ENCODE data around the gene SEC14L6. TPM values are rescaled to one million over a fixed set of nuclear protein-coding genes. Genes with fewer than 3 reads are reported as not detected.

Gene SEC14L6
- polyA plus RNA-seq, 1 experiment, result 0.09 TPM

DNA sequence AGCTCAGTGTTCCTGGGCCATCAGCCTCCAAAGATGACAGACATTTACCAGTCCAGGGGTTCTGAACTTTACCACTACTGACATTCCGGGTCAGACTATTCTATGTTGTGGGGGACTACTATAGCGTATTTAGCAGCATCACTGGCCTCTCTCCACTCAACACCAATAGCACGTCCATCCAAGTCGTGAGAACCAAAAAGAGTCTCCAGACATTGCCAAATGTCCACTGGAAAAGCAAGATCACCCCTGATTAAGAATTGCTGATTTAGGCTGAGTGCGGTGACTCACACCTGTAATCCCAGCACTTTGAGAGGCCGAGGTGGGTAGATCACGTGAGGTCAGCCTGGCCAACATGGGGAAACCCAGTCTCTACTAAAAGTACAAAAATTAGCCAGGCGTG lies 39.9 kb upstream of the SEC14L6 start:
- POLR2A ChIA-PET, result no interaction called here
- CTCF ChIA-PET, result no interaction called here
- no peak for DNase-seq (ENCODE audit: low read depth)
- TF ChIP-seq, protein P1, sequence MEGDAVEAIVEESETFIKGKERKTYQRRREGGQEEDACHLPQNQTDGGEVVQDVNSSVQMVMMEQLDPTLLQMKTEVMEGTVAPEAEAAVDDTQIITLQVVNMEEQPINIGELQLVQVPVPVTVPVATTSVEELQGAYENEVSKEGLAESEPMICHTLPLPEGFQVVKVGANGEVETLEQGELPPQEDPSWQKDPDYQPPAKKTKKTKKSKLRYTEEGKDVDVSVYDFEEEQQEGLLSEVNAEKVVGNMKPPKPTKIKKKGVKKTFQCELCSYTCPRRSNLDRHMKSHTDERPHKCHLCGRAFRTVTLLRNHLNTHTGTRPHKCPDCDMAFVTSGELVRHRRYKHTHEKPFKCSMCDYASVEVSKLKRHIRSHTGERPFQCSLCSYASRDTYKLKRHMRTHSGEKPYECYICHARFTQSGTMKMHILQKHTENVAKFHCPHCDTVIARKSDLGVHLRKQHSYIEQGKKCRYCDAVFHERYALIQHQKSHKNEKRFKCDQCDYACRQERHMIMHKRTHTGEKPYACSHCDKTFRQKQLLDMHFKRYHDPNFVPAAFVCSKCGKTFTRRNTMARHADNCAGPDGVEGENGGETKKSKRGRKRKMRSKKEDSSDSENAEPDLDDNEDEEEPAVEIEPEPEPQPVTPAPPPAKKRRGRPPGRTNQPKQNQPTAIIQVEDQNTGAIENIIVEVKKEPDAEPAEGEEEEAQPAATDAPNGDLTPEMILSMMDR (IDR thresholded peaks at IDR 0.05; ENCODE audit: insufficient read depth, low read depth, low read length), result no peak
- no peaks in the 10 kb centered on the region for H3K27me3 ChIP-seq (ENCODE audit: control insufficient read depth, insufficient read depth, low read length)
- peaks cover 61% of the 10 kb centered on the region for H3K36me3 ChIP-seq (ENCODE audit: control insufficient read depth, insufficient read depth, low read length)
- no peak overlapping the region for H3K4me3 ChIP-seq (ENCODE audit: low read depth, low read length)

DNA sequence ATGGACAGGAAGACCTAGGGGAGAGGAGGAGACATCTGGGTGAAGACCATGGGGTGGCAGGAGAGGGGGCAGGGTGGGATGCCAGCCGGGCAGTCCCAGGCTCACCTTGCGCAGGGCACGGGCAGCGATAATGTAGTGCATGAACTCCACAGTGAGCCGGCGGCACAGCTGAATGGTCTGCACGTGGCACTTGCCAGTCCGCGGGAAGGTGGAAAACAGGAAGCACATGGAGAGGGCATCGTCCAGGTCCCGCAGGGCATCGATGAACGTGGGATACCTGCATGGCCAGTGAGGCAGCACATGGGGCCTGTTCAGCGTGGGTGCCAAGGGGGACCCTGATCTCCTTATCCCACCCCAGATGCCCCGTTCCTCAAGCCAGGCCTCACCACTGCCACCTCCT lies 37.9 kb upstream of the SEC14L6 start:
- CTCF ChIA-PET, result no interaction called here
- no peak for DNase-seq (ENCODE audit: low read depth)
- H3K36me3 ChIP-seq (ENCODE audit: control insufficient read depth, insufficient read depth, low read length), result peaks cover 78% of the 10 kb centered on the region
- H3K27me3 ChIP-seq (ENCODE audit: control insufficient read depth, insufficient read depth, low read length), result no peaks in the 10 kb centered on the region
- no peak overlapping the region for H3K4me3 ChIP-seq (ENCODE audit: low read depth, low read length)
- POLR2A ChIA-PET, result no interaction called here
- TF ChIP-seq, protein P1 (IDR thresholded peaks at IDR 0.05; ENCODE audit: insufficient read depth, low read depth, low read length), result no peak

GRCh38 chr22:30582788-30583545 lies 36.4 kb upstream of the SEC14L6 start:
- TF ChIP-seq, protein P1 (IDR thresholded peaks at IDR 0.05; ENCODE audit: insufficient read depth, low read depth, low read length), result no peak
- DNase-seq (ENCODE audit: low read depth), result no peak
- no peak overlapping the region for H3K4me3 ChIP-seq (ENCODE audit: low read depth, low read length)
- CTCF ChIA-PET, result no interaction called here
- H3K36me3 ChIP-seq (ENCODE audit: control insufficient read depth, insufficient read depth, low read length), result peaks cover 82% of the 10 kb centered on the region
- H3K27me3 ChIP-seq (ENCODE audit: control insufficient read depth, insufficient read depth, low read length), result no peaks in the 10 kb centered on the region
- POLR2A ChIA-PET, result interaction anchor here (1.4 kb wide), 1 partner anchor 9 kb away, joined by 3 read pairs; the partner anchor contains the start of gene PES1

- Histone ChIP-seq H3K4me3 (ENCODE audit: low read depth, low read length) (no peak overlapping the region), H3K27me3 (ENCODE audit: control insufficient read depth, insufficient read depth, low read length) (no peaks in the 10 kb centered on the region), H3K36me3 (ENCODE audit: control insufficient read depth, insufficient read depth, low read length) (peaks cover 75% of the 10 kb centered on the region)
- TF ChIP-seq, protein P1 (IDR thresholded peaks at IDR 0.05; ENCODE audit: insufficient read depth, low read depth, low read length), result no peak
- POLR2A ChIA-PET, result interaction anchor here (1.4 kb wide), 1 partner anchor 10 kb away, joined by 3 read pairs; the partner anchor contains the start of gene PES1
- CTCF ChIA-PET, result no interaction called here
- DNase-seq (ENCODE audit: low read depth), result no peak
Measured at GRCh38 chr22:30582051-30582450, 35.5 kb upstream of the SEC14L6 start.

GRCh38 chr22:30580896-30581295 lies 34.4 kb upstream of the SEC14L6 start:
- Histone ChIP-seq H3K27me3 (ENCODE audit: control insufficient read depth, insufficient read depth, low read length) (no peaks in the 10 kb centered on the region), H3K36me3 (ENCODE audit: control insufficient read depth, insufficient read depth, low read length) (peaks cover 71% of the 10 kb centered on the region), H3K4me3 (ENCODE audit: low read depth, low read length) (no peak overlapping the region)
- POLR2A ChIA-PET, result no interaction called here
- CTCF ChIA-PET, result no interaction called here
- TF ChIP-seq, protein P1 (IDR thresholded peaks at IDR 0.05; ENCODE audit: insufficient read depth, low read depth, low read length), result no peak
- DNase-seq (ENCODE audit: low read depth), result no peak

Measured in BJ (cell line).